ENCODE data around the gene NXPH2. TPM values are rescaled to one million over a fixed set of nuclear protein-coding genes. Genes with fewer than 3 reads are reported as not detected.

The NXPH2 gene
- total RNA-seq, 3 donors from 2014 or later, result not detected

DNA sequence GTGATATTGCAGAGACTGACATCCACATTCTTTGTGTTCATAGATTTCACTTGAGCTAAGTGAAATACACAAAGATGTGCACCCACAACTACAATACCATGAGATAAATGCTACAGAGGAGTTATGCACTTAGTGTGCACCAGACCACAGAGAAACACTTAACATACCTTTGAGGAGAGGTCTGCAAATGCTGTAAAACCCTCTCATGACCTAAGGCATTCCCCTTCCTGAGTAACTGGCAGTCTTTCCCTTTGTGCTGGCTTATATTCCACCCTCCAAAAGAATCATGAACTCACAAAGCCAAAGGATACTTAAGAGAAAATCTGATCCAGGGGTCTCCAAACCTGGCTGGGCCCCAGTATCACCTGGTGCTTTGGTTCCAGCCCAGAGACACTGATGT is 16.2 kb downstream of the NXPH2 start:
- intact Hi-C loops (cut with DNase I; ENCODE audit: low total_unique reads), result no loop called here
- H3K27ac ChIP-seq, result no peak overlapping the region
- TF ChIP-seq POLR2A (IDR thresholded peaks at IDR 0.05), result no peak
- TF ChIP-seq POLR2AphosphoS5 (IDR thresholded peaks at IDR 0.05), result no peak
- TF ChIP-seq, protein P1, sequence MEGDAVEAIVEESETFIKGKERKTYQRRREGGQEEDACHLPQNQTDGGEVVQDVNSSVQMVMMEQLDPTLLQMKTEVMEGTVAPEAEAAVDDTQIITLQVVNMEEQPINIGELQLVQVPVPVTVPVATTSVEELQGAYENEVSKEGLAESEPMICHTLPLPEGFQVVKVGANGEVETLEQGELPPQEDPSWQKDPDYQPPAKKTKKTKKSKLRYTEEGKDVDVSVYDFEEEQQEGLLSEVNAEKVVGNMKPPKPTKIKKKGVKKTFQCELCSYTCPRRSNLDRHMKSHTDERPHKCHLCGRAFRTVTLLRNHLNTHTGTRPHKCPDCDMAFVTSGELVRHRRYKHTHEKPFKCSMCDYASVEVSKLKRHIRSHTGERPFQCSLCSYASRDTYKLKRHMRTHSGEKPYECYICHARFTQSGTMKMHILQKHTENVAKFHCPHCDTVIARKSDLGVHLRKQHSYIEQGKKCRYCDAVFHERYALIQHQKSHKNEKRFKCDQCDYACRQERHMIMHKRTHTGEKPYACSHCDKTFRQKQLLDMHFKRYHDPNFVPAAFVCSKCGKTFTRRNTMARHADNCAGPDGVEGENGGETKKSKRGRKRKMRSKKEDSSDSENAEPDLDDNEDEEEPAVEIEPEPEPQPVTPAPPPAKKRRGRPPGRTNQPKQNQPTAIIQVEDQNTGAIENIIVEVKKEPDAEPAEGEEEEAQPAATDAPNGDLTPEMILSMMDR (IDR thresholded peaks at IDR 0.05), result no peak
- H3K4me3 ChIP-seq, result no peak overlapping the region
- DNase-seq (ENCODE audit: low spot score in 2 of 2), result no peak
- no peaks in the 10 kb centered on the region for H3K9me3 ChIP-seq
- no peaks in the 10 kb centered on the region for H3K36me3 ChIP-seq
- H3K4me1 ChIP-seq, result no peaks in the 10 kb centered on the region
- H3K27me3 ChIP-seq, result no peaks in the 10 kb centered on the region

DNA sequence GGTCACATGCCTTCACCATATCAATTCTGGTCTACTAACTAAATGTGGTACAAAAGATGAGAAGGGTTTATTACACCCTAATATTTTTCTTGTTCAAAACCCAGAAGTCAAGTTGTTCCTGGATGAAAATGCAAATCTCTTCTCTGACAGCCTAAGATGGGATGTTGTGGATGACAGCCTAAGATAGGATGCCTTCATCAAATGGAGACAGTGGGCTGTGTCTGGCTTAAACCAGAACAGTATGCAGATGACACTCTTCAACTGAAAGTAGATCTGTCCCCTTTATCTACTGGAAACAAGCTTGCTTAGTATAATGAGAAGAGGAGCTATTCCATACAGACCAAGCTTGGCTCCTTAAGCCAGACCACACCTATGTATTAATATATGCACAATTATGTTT is 17.7 kb downstream of the NXPH2 start:
- H3K36me3 ChIP-seq, result no peaks in the 10 kb centered on the region
- H3K4me3 ChIP-seq, result no peak overlapping the region
- no peaks in the 10 kb centered on the region for H3K4me1 ChIP-seq
- no peaks in the 10 kb centered on the region for H3K27me3 ChIP-seq
- intact Hi-C loops (cut with DNase I; ENCODE audit: low total_unique reads), result no loop called here
- no peaks in the 10 kb centered on the region for H3K9me3 ChIP-seq
- H3K27ac ChIP-seq, result no peak overlapping the region
- TF ChIP-seq, protein P1 (IDR thresholded peaks at IDR 0.05), result no peak
- TF ChIP-seq POLR2AphosphoS5 (IDR thresholded peaks at IDR 0.05) (no peak), POLR2A (IDR thresholded peaks at IDR 0.05) (no peak)
- DNase-seq (ENCODE audit: low spot score in 2 of 2), result no peak

DNA sequence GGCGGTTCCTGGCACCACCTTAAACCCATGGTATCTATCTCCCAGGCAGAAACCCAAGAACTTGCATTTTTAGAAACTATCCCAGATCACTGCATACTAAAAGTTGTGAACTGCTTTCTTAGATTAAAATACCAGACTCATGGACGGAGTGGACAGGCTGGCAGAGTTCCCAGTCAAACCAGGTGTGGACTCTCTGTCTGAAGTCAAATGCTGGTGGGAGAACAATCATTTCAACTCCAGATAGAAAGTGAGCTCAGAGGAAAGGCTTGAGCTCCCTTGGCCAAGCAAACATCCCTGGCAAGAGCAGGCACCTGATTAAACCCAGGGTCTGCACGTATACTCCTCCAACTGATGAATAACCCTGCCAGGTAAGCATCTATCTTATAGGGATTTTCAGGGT is 19.5 kb downstream of the NXPH2 start:
- TF ChIP-seq POLR2A (IDR thresholded peaks at IDR 0.05), result no peak
- TF ChIP-seq, protein P1 (IDR thresholded peaks at IDR 0.05), result no peak
- no peak for TF ChIP-seq POLR2AphosphoS5 (IDR thresholded peaks at IDR 0.05)
- Histone ChIP-seq H3K36me3 (no peaks in the 10 kb centered on the region), H3K4me1 (no peaks in the 10 kb centered on the region), H3K4me3 (no peak overlapping the region), H3K27ac (no peak overlapping the region), H3K9me3 (no peaks in the 10 kb centered on the region), H3K27me3 (no peaks in the 10 kb centered on the region)
- no peak for DNase-seq (ENCODE audit: low spot score in 2 of 2)
- intact Hi-C loops (cut with DNase I; ENCODE audit: low total_unique reads), result no loop called here

DNA sequence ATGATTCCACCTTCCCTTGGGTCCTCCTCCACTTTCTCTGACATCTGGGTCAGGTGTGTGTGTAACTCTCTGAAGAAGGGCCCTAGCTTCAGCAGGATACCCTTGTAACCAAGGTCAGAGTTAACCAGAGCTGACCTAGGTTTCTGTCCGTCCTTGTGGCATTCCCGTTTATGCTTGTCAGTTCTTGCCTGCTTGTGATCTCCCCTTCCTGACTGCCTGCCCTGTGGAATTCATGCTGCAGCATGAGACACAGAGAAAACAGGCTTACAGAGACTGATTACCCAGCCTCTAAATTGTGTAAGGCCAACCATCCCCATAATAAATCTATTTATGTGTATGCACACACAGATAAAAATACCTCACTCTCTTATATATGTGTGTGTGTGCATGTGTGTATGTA is 22.8 kb downstream of the NXPH2 start:
- no peaks in the 10 kb centered on the region for H3K9me3 ChIP-seq
- H3K27ac ChIP-seq, result no peak overlapping the region
- intact Hi-C loops (cut with DNase I; ENCODE audit: low total_unique reads), result no loop called here
- no peaks in the 10 kb centered on the region for H3K36me3 ChIP-seq
- H3K4me1 ChIP-seq, result no peaks in the 10 kb centered on the region
- H3K27me3 ChIP-seq, result no peaks in the 10 kb centered on the region
- H3K4me3 ChIP-seq, result no peak overlapping the region
- TF ChIP-seq, protein P1 (IDR thresholded peaks at IDR 0.05), result no peak
- TF ChIP-seq POLR2AphosphoS5 (IDR thresholded peaks at IDR 0.05), result no peak
- TF ChIP-seq POLR2A (IDR thresholded peaks at IDR 0.05), result no peak
- DNase-seq (ENCODE audit: low spot score in 2 of 2), result no peak

DNA sequence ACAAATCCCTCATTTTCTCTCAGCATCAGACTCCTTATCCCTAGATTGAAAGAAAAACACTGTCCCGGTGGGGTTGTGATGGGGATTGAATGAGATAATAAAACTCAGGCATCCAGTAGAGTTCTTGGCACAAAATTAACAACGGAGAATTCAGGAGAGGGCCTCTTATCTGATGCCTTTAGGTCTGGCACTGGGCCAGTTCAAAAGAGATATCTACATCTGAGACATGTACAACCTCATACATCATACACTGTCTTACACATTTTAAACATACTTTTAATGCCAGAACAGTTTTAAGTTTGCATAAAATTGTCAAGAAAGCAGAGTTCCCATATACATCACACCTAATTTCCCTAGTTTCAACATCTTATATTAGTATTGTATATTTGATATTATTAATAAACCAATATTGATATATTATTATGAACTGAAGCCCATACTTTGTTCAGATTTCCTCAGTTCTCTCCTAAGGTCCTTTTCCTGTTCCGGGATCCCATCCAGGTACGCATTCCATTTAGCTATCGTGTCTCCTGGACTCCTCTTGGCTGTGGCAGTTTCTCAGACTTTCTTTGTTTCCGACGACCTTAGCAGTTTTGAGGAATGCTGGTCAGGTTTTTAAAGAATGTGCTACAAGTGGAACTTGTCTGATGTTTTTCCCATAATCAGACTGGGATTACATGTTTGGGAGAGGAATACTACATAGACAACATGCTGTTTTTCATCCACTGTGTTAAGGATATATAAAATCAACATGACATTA is 27.8 kb downstream of the NXPH2 start:
- DNase-seq (ENCODE audit: low spot score in 2 of 2), result peak in 1 of 2 donors; percentile 25
- Histone ChIP-seq H3K9me3 (no peaks in the 10 kb centered on the region), H3K27me3 (no peaks in the 10 kb centered on the region), H3K36me3 (no peaks in the 10 kb centered on the region), H3K4me1 (no peaks in the 10 kb centered on the region), H3K27ac (no peak overlapping the region), H3K4me3 (no peak overlapping the region)
- TF ChIP-seq POLR2A (IDR thresholded peaks at IDR 0.05) (no peak), POLR2AphosphoS5 (IDR thresholded peaks at IDR 0.05) (no peak)
- TF ChIP-seq, protein P1 (IDR thresholded peaks at IDR 0.05), result no peak
- intact Hi-C loops (cut with DNase I; ENCODE audit: low total_unique reads), result no loop called here
